Measurements from ENCODE around the gene TRIM63. TPM values are rescaled to one million over a fixed set of nuclear protein-coding genes. Genes with fewer than 3 reads are reported as not detected.

The TRIM63 gene
- total and polyA plus RNA-seq, 2 of the 13 experiments (the other 11 are each of a cell fraction or from before 2014, with no cell fraction given) = not detected

GRCh38 chr1:26110731-26111529 lies 43.5 kb upstream of the TRIM63 start (continued):
- TF ChIP-seq ESRRA (CRISPR knock-in tag; IDR thresholded peaks at IDR 0.05; ENCODE audit: low read depth) = no peak
- TF ChIP-seq ZNF687 (CRISPR knock-in tag; IDR thresholded peaks at IDR 0.05) = peak; percentile 64
- TF ChIP-seq ZFY (CRISPR knock-in tag; IDR thresholded peaks at IDR 0.05) = peak; percentile 55
- TF ChIP-seq ZHX2 (IDR thresholded peaks at IDR 0.05; ENCODE audit: low read depth) = 0 out of 2 replicates have a peak, but pooled peaks have one; percentile 37
- TF ChIP-seq ZHX2 (CRISPR knock-in tag; IDR thresholded peaks at IDR 0.05; ENCODE audit: borderline replicate concordance) = peak; percentile 25
- no peak for TF ChIP-seq HMG20A (CRISPR knock-in tag; IDR thresholded peaks at IDR 0.05; ENCODE audit: borderline replicate concordance)
- no peak for TF ChIP-seq ZNF3 (CRISPR knock-in tag; IDR thresholded peaks at IDR 0.05)
- TF ChIP-seq ZNF660 (CRISPR knock-in tag; IDR thresholded peaks at IDR 0.05; ENCODE audit: borderline replicate concordance, low read depth) = no peak
- no peak; the same call in 1 of the 2 replicates for TF ChIP-seq WIZ (CRISPR knock-in tag; IDR thresholded peaks at IDR 0.05)
- TF ChIP-seq AKAP8 (CRISPR knock-in tag; IDR thresholded peaks at IDR 0.05) = peak; percentile 64; the same call in 1 of the 2 replicates
- peak; percentile 99 for TF ChIP-seq ZFP91 (CRISPR knock-in tag; IDR thresholded peaks at IDR 0.05; ENCODE audit: borderline replicate concordance)
- 0 out of 2 replicates have a peak, but pooled peaks have one; percentile 26 for TF ChIP-seq MED13 (CRISPR knock-in tag; IDR thresholded peaks at IDR 0.05)
- TF ChIP-seq ZFP36L1 (CRISPR knock-in tag; IDR thresholded peaks at IDR 0.05) = no peak
- TF ChIP-seq HNF1B (CRISPR knock-in tag; IDR thresholded peaks at IDR 0.05) = no peak; the same call in 1 of the 2 replicates
- no peak for TF ChIP-seq NKX3-1 (CRISPR knock-in tag; IDR thresholded peaks at IDR 0.05)
- no peak for TF ChIP-seq JUND (CRISPR knock-in tag; IDR thresholded peaks at IDR 0.05)
